Stimulated activated naive CD4-positive, alpha-beta T cell treated with Interleukin-2 at 50 U/mL for 16 hours (primary cell): ENCODE measurements around the gene HYAL3.
"Not testable (repeated sequence)": the region's sequence is repeated elsewhere in the genome, so short reads cannot be mapped to it uniquely, and the experiment has no call there.

Experiments
- DNase-seq: peaks from one replicate; lab custom pipeline; 2025; lab: John Stamatoyannopoulos, UW

The HYAL3 gene

GRCh38 chr3:50290161-50290641, 9.0 kb downstream of the HYAL3 start:
- no peak for DNase-seq

- DNase-seq = no peak
Measured at GRCh38 chr3:50289130-50289529, 10.1 kb downstream of the HYAL3 start.

GRCh38 chr3:50288387-50289007, 10.7 kb downstream of the HYAL3 start:
- DNase-seq = no peak

- DNase-seq = no peak
Measured at GRCh38 chr3:50287262-50287661, 11.9 kb downstream of the HYAL3 start.

GRCh38 chr3:50286322-50287227, 12.6 kb downstream of the HYAL3 start:
- DNase-seq = no peak

- not testable (repeated sequence) for DNase-seq
Measured at GRCh38 chr3:50284121-50284520, 15.1 kb downstream of the HYAL3 start.

DNA sequence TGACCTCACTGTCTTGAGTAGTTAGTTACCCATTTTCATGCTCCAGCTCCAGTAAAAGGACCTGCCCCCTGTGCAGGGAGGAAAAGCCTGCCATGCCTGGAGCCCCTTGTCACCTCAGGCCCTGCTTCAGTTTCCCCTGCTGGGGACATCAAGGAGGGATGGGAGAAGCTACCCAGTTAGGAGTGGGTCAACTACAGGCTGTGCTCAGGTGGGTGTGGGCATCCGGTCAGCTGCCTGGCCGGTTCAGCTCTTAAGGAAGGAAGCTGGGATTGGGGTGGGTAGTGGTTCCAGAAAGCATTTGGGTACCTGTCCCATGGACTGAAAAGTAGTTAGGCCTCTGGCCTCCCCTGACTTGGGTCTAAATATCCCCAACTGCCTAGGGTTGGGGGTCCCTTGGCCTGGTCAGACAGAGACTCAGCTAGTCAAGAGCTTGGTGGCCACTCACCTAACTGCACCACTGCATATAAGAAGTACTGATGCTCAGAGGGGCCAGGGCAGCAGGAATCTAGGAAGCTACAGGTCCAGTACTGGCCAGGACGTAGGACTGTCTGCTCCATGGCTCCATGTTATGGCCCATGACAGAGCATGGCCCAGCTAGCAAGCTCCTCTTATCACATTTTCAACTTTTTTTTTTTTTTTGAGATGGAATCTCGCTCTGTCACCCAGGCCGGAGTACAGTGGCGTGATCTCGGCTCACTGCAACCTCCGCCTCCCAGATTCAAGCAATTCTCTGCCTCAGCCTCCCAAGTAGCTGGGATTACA, 19.8 kb downstream of the HYAL3 start:
- no peak for DNase-seq

GRCh38 chr3:50278880-50279224, 20.4 kb downstream of the HYAL3 start, which contains the start of gene LSMEM2:
Gene LSMEM2, plus strand, starts transcription at chr3:50279087. Its CDS starts 27 bp downstream, at chr3:50279114.
- DNase-seq = no peak

GRCh38 chr3:50278123-50278879, 20.9 kb downstream of the HYAL3 start:
- DNase-seq = no peak

DNA sequence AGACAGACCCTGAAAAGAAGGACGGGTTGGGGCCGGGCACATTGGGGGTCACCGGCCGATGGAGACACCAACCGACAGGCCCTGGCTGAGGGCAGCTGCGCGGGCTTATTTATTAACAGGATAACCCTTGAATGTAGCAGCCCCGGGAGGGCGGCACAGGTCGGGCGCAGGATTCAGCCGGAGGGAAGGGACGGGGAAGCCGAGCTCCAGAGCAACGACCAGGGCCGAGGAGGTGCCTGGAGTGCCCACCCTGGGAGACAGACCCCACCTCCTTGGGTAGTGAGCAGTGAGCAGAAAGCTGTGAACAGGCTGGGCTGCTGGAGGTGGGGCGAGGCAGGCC, 22.5 kb downstream of the HYAL3 start:
- no peak for DNase-seq

DNA sequence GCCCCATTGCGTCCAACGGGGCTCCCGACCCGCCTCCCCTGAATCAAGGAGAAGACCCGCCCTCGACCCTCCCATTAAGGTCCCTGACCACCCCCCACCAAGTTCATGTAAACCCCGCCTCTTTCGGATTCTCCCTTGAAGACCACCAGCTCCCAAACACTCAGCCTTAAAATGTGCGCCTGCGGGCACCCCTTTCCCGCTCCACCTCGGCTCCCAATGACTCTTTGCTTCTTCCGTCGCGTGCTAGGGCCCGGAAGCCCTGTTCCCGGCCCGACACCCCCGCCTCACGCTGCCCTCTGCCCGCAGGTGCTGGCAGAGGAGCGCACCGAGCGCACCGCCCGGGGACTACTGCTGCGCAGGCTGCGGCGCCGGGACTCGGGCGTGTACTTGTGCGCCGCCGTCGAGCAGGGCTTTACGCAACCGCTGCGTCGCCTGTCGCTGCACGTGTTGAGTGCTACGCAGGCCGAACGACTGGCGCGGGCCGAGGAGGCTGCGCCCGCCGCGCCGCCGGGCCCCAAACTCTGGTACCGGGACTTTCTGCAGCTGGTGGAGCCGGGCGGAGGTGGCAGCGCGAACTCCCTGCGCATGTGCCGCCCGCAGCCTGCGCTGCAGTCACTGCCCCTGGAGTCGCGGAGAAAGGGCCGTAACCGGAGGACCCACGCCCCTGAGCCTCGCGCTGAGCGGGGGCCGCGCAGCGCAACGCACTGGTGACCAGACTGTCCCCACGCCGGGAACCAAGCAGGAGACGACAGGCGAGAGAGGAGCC, 23.0 kb downstream of the HYAL3 start:
- DNase-seq = peak; percentile 25

DNA sequence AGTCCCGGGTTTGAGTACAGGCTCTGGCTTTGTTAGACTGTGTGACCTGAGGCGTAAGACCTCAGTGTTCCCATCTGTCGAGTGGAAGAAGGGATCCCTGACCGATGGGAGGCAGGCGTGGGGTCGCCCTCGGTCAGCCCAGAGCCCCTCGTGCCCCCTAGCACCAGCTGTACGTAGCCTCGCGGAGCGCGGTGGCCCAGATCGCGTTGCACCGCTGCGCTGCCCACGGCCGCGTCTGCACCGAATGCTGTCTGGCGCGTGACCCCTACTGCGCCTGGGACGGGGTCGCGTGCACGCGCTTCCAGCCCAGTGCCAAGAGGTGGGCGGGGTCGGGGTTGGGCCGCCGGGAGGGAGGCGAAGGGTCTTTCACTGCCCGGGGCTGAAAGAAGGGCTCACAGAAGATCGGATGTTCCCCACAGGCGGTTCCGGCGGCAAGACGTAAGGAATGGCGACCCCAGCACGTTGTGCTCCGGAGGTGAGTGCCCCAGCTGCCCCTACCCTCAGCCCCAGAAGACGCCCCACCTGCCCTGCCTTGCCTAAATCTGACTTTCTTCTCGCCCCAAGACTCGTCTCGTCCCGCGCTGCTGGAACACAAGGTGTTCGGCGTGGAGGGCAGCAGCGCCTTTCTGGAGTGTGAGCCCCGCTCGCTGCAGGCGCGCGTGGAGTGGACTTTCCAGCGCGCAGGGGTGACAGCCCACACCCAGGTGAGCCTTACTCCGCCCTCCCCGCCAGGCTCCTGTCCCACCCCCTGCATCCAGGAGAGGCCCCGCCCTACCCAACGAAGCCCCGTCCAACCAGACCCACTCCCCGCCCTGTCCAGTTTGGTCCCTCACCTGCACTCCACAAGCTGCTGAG, 23.8 kb downstream of the HYAL3 start:
- no peak for DNase-seq

GRCh38 chr3:50274371-50275104, 24.7 kb downstream of the HYAL3 start:
- DNase-seq = peak; percentile 66

DNA sequence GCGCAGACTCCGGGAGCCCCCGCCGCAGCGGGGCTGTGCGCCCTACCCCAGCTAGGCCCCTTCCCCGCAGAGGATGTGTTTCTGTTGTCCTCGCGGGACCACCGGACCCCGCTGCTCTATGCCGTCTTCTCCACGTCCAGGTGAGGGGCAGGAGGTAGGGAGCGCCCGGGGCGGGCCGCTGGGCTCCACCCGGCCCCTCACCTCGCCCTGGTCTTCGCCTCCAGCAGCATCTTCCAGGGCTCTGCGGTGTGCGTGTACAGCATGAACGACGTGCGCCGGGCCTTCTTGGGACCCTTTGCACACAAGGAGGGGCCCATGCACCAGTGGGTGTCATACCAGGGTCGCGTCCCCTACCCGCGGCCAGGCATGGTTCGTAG, 25.5 kb downstream of the HYAL3 start:
- DNase-seq = no peak

DNA sequence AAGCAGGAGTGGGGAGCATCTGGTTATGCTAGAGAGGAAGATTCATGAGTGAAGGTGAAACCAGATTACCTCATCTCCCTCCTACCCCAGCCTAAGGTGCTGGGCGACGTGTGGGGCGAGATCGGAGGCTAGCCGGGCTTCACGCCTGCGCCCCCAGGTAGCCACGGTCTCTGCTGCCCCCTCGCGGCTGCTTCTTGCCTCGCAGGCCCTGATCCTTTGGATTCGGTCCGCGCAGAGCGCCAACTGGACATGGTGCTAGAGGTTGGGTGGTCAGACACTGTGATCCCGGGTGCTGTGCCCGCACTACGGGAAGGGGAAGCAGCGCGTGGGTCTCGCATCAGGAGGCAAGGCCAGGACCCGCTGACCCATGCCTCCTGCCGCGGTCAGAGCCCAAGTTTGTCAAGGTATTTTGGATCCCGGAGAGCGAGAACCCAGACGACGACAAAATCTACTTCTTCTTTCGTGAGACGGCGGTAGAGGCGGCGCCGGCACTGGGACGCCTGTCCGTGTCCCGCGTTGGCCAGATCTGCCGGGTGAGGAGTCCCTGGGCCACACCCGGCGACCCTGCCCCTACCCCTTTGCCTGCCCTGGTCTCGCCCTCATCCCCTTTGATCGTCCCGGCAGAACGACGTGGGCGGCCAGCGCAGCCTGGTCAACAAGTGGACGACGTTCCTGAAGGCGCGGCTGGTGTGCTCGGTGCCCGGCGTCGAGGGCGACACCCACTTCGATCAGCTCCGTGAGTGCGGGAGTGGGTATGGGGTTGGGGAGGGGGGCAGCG, 26.1 kb downstream of the HYAL3 start:
- peak; percentile 83 for DNase-seq

GRCh38 chr3:50272538-50272910, 26.7 kb downstream of the HYAL3 start:
- not testable (repeated sequence) for DNase-seq

DNA sequence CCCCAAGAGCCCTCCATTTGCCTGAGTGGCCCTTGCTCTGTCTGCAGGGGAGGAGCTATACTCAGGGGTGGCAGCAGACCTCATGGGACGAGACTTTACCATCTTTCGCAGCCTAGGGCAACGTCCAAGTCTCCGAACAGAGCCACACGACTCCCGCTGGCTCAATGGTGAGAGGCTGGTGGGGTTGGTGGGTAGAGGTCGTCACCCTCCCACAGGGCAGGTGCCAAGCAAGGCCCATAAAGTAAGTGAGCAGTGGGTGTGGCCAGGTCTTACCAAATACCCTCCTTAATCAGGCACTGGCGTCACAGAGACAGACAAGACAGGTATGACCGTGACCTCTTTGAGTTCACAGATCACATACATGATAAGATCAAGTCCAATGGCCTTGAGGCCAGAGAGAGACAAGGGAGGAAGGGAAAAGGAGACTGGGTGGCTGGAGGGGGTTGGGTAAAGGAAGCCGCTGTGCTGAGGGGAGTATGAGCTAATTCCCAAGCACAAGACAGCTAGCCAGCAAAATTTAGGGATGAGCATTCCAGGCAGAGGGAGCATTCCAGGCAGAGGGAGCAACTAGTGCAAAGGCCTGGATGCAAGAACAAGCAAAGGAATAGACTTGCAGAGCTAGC, 27.8 kb downstream of the HYAL3 start:
- DNase-seq = no peak
